ENCODE results near the gene KCNH4. TPM values are rescaled to one million over a fixed set of nuclear protein-coding genes. Genes with fewer than 3 reads are reported as not detected.
"Not testable (repeated sequence)": the region's sequence is repeated elsewhere in the genome, so short reads cannot be mapped to it uniquely, and the experiment has no call there.

Gene KCNH4
- total RNA-seq, 2 experiments from 2014 or later = 0.09 TPM; not detected in 1

DNA sequence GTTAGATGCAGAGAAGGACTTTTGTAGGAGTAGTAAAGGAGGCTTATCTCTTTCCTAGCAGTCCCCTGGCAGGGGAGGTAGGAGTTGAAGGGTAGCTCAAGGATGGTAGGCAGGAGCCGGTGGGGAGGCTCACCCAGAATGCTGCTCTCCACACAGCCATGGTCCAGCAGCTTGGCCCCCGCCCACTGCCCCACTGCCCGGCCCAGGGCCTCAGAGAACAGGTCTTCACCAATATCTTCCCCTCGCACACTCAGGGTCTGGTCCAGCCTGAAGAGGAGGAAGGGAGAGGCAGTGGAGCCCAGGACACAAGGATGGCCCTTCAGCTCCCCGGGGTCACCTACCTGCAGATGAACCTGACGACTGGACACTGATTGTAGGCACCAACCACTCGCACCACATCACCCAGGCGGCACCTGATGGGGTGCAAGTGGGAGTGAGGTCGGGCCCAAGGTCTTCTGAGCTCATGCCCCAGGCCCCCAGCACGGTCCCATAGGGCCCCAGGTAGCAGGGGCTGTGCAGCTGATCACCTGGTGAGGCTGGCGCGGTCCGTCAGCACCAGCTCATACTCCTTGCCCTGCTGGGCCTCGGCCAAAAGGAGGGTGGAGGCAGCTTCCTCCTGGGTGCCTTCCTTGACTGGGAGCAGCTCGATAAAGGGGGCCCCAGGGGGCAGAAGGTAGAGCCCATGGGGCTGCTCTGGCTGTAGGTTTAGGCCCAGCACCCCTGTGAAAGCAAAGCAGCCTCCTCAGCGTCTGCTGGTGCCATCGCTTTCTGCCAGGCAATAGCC, 9.7 kb upstream of the KCNH4 start:
- H3K27ac Mint-ChIP-seq = no peak overlapping the region
- peaks cover 9% of the 10 kb centered on the region for H3K4me1 Mint-ChIP-seq
- no peak overlapping the region for H3K4me3 Mint-ChIP-seq
- DNase-seq (no peak), ATAC-seq (ENCODE audit: low read depth) (no peak)
- POLR2A ChIA-PET = no interaction called here
- no peaks in the 10 kb centered on the region for H3K27me3 Mint-ChIP-seq
- no peaks in the 10 kb centered on the region for H3K9me3 Mint-ChIP-seq
- H3K36me3 Mint-ChIP-seq = no peaks in the 10 kb centered on the region

DNA sequence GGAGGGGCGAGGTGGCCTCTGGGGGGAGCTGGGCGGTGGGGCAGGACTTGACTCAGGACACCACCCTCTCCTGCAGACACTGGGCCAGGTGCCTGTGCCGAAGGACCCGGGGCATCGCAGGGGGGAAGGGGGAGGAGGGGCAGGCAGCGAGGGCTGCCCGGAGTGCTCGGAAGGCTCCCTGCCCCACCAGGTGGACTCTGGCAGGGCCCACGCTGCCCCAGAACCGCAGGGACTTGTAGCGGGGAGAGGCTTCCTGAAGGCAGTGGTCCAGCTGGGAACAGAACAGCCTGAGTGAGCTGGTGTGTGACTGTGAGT, 8.7 kb upstream of the KCNH4 start:
- DNase-seq = no peak

DNA sequence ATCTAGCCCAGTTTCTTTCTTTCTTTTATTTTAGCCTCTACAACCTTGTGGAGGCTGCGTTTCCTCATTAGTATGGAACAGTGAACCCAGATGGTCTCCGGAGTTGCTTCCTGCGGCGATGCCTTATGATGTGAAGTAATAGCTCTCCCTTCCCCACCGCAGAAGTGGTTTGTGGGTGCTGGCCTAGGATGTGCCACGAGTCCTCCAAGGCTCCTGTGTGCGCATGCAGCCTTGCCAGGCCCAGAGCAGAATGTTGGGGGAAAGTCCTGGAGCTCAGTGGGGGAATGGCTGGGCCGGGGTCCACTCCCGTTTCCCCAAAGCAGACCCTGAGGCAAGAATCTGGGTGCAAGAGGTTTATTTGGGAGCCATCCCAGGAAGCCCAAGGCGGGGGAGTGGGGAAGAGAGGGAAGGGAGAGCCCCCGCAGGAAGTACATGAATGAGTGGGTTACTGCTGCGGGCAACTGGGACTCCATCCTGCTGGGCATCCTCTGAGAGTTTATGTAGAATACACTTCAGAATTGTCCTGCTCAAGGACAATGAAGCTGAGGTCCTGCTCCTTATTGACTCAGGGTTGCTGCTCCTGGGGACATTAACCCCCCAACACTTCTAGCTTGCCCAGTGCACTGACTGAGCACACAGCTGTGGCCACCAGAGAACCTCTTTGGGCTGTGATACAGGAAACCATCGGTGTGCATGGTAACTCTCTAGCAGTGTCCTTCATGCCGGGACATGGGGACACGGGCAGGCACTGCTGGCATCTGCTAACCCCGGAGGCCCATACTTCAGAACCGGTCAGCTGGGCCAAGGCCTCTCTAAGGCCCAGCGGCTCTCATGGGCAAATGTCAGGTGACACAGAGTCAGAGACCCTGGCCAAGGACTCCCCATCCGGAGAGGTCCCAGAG, 8.1 kb upstream of the KCNH4 start:
- H3K27me3 Mint-ChIP-seq = no peaks in the 10 kb centered on the region
- ATAC-seq (ENCODE audit: low read depth) = no peak
- DNase-seq = no peak
- POLR2A ChIA-PET = interaction anchor here (1.3 kb wide), 1 partner anchor 9 kb away, joined by 4 read pairs; no protein-coding TSS in a partner anchor
- H3K9me3 Mint-ChIP-seq = no peaks in the 10 kb centered on the region
- no peaks in the 10 kb centered on the region for H3K36me3 Mint-ChIP-seq
- H3K4me1 Mint-ChIP-seq = peaks cover 13% of the 10 kb centered on the region
- no peak overlapping the region for H3K27ac Mint-ChIP-seq
- H3K4me3 Mint-ChIP-seq = no peak overlapping the region

More for the DNA sequence above, 8.7 kb upstream of the KCNH4 start:
- no peak for ATAC-seq (ENCODE audit: low read depth)
- Mint-ChIP-seq H3K4me3 (no peak overlapping the region), H3K27ac (no peak overlapping the region), H3K36me3 (no peaks in the 10 kb centered on the region), H3K27me3 (no peaks in the 10 kb centered on the region), H3K4me1 (peaks cover 13% of the 10 kb centered on the region), H3K9me3 (no peaks in the 10 kb centered on the region)
- POLR2A ChIA-PET = no interaction called here

DNA sequence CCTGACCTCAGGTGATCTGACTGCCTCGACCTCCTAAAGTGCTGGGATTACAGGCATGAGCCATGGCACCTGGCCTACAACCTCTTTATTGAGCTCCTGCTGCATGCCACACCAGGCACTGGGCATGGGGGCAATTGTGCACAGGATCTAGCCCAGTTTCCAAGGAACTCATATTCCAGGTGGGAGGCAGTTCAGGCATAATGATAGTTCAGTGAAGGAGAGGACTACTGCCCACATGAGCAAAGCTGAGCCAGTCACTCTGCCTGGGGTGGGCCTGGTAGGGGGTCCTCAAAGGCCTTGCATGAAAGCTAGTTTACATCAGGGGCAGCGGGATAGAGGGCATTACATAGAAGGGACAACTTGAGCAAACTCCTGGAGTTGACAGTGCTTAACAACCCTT, 6.9 kb upstream of the KCNH4 start:
- POLR2A ChIA-PET = no interaction called here
- no peak for ATAC-seq (ENCODE audit: low read depth)
- H3K36me3 Mint-ChIP-seq = peaks cover 1% of the 10 kb centered on the region
- H3K9me3 Mint-ChIP-seq = no peaks in the 10 kb centered on the region
- no peak overlapping the region for H3K4me3 Mint-ChIP-seq
- H3K27me3 Mint-ChIP-seq = peaks cover 4% of the 10 kb centered on the region
- H3K4me1 Mint-ChIP-seq = peaks cover 19% of the 10 kb centered on the region
- no peak overlapping the region for H3K27ac Mint-ChIP-seq
- no peak for DNase-seq

DNA sequence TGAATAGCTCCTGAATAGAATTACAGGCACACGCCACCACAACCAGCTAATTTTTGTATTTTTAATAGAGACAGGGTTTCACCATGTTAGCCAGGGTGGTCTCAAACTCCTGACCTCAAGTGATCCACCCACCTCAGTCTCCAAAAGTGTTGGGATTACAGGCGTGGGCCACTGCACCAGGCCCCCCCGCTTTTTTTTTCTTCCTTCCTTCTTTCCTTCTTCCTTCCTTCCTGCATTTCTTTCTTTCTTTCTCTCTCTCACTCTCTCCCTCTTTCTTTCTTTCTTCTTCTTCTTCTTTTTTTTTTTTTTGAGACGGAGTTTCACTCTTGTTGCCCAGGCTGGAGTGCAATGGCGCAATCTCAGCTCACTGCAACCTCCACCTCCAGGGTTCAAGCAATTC, 5.2 kb upstream of the KCNH4 start:
- not testable (repeated sequence) for H3K27ac Mint-ChIP-seq

DNA sequence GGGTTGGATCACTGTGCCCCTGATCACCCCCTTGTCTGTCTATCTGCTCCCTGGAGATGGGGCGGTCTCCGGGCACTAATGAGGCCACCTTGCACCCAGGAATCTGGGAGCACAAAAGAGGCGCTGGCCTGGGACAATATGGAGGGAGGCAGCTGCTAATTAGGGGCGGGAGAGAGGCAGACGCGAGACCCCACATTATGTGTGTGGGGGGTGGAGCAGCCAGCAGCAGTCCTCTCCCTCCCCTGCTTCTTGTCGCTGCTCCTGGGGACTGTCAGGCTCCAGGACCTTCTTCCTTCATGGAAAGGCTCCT, 4.6 kb upstream of the KCNH4 start:
- no peak overlapping the region for H3K27ac Mint-ChIP-seq

More for the DNA sequence above, 5.2 kb upstream of the KCNH4 start:
- H3K36me3 Mint-ChIP-seq; H3K4me3 Mint-ChIP-seq; ATAC-seq (ENCODE audit: low read depth); H3K9me3 Mint-ChIP-seq; DNase-seq: not testable (repeated sequence)
- Mint-ChIP-seq H3K4me1 (peaks cover 27% of the 10 kb centered on the region), H3K27me3 (peaks cover 16% of the 10 kb centered on the region)
- POLR2A ChIA-PET = interaction anchor here (0.7 kb wide), 2 partner anchors 85 to 95 kb away, joined by 3 to 5 read pairs; no protein-coding TSS in a partner anchor

DNA sequence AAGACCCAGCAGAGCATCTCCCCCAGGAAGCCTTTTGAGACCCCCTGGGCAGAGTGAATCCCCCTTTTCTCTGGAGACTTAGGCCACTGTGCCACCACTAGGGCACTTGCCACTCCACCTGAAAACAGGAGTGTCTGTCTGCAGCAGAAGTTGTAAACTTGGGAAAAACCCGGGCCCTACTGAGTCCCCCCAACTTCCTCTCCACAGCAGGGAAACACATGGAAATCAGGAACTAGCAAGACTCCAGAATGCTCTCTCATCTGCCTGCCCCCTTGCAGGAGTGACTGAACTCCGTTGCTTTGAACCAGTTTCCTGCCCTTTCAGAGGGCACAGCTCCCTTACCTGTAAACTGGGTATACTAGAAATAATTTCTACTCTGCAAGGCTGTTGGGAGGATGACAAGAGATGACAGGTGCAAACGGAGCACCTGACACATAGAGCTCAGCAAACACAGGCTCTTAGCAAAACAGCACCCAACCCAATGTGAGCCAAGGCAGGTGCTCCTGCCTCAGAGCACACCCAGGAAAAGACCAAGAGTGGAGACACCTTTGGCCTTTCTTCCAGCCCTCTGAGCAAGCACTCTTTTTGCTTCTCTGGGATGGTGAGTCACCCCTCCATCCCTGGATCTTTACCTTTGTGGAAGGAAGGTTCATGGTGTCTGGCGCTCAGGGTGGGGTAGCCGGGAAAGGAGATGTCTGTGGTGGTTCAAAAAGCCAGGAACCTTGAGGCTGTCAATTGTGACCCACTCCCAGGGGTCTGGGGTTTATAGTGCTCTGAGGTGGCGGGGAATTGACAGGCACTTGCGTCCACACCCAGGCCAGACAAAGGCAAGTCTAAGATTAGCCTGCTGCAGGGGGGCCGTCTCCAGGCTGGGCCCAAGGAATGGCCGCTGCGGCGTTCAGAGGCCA, 4.0 kb upstream of the KCNH4 start, which contains the start of gene HCRT:
Gene HCRT, minus strand, starts transcription at position 740 of the 908 bp plus-strand sequence. Its CDS starts 87 bp downstream, at position 653.
- peak within 1 kb of the TSS; percentile 82 for H3K27ac Mint-ChIP-seq
- peak within 1 kb of the TSS; percentile 88 for H3K4me3 Mint-ChIP-seq
- peaks cover 1% of the 10 kb centered on the region for H3K36me3 Mint-ChIP-seq
- peaks cover 26% of the 10 kb centered on the region for H3K27me3 Mint-ChIP-seq
- H3K4me1 Mint-ChIP-seq = peaks cover 27% of the 10 kb centered on the region
- POLR2A ChIA-PET = interaction anchor here (0.6 to 6.3 kb wide), 2 partner anchors 9 to 63 kb away, joined by 3 to 27 read pairs; partner anchors contain the start of gene GHDC
- no peak for ATAC-seq (ENCODE audit: low read depth)
- DNase-seq = no peak
- no peaks in the 10 kb centered on the region for H3K9me3 Mint-ChIP-seq

More for the DNA sequence above, 4.6 kb upstream of the KCNH4 start:
- DNase-seq (no peak), ATAC-seq (ENCODE audit: low read depth) (no peak)
- POLR2A ChIA-PET = interaction anchor here (0.7 to 6.3 kb wide), 2 partner anchors 8 to 96 kb away, joined by 5 to 27 read pairs; partner anchors contain the start of gene GHDC
- H3K36me3 Mint-ChIP-seq = peaks cover 1% of the 10 kb centered on the region
- peaks cover 27% of the 10 kb centered on the region for H3K4me1 Mint-ChIP-seq
- no peaks in the 10 kb centered on the region for H3K9me3 Mint-ChIP-seq
- H3K27me3 Mint-ChIP-seq = peaks cover 20% of the 10 kb centered on the region
- H3K4me3 Mint-ChIP-seq = no peak overlapping the region

DNA sequence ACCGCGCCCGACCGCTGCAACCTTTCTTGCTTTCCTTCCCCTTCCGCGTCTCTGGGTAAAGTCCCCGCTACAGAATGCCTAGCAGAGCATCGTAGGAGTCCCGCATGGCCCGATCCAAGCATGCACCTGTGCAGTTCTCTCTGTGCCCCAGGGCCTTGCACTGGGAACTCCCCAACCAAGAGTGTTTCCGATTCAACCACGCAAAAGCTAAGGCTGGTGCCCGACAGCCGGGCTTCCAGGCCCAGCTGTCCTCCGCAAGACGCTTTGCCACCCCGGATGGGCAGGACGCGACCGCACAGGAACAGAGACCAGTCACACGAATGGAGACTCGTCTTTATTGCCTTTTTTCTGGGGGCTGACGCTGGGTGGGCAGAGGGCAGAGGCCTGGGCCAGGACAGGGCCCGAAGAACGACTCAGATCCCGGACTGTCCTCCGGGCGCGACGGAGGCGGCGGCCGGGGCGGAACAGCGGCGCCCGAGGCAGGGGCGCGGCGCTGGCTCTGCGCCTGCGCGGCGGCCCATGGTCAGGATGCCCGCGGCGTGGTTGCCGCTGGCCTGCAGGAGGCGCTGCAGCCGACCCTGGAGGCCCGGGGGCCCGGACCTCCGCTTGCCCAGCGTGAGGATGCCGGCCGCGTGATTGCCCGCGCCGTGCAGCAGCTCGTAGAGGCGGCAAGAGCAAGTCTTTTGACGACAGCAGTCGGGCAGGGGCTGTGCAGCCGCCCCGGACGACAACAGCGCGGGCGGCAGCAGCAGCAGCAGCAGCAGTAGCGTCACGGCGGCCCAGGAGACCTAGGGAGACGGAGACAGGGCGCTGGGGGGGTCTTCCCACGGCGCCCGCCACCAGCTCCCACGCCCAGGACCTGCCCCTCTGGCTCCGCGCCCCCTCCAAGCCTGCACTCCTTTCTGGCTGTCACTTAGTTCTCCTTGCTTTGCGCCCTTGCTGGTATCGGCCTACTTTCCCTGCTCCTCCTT, 3.1 kb upstream of the KCNH4 start:
- ATAC-seq (ENCODE audit: low read depth) (peak; percentile 77), DNase-seq (peak; percentile 93)
- peak overlapping the region; percentile 88 for H3K4me3 Mint-ChIP-seq
- peaks cover 27% of the 10 kb centered on the region for H3K4me1 Mint-ChIP-seq
- no peaks in the 10 kb centered on the region for H3K9me3 Mint-ChIP-seq
- POLR2A ChIA-PET = interaction anchor here (0.5 to 6.3 kb wide), 3 partner anchors 10 to 160 kb away, joined by 3 to 27 read pairs (median 3); partner anchors contain the start of gene GHDC
- peak overlapping the region; percentile 82 for H3K27ac Mint-ChIP-seq
- H3K27me3 Mint-ChIP-seq = peaks cover 34% of the 10 kb centered on the region
- peaks cover 1% of the 10 kb centered on the region for H3K36me3 Mint-ChIP-seq

DNA sequence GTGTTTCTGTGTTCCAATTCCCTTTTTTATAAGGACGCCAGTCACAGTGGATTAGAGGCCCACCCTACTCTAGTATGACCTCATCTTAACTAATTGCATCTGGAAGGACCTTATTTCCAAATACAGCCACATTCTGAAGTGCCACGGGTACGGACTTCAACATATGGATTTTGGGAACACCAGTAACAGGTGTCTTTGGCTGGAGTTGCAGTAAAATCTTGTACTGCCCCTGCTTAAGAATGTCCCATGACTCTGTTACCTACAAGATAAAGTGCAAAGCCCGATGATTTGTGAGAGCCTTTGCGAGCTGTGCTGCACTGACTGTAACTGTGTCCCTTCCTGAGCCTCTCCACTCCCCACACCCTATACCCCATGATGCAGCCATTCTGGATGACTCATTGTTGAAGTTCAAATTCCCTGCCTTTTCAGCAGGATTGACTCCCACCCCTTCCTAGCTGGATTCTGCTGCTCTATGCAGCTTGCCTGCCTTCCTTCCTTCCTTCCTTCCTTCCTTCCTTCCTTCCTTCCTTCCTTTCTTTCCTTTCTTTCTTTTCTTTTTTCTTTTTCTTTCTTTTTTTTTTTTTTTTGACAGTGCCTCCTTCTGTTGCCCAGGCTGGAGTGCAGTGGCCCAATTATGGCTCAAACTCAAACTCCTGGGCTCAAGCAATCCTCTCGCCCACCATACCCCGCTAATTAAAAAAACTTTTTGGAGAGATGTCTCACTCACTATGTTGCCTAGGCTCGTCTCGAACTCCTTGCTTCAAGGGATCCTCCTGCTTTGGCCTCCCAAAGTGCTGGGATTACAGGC, 2.2 kb upstream of the KCNH4 start:
- Mint-ChIP-seq H3K36me3 (peaks cover 1% of the 10 kb centered on the region), H3K9me3 (no peaks in the 10 kb centered on the region), H3K4me3 (peak overlapping the region; percentile 88), H3K27me3 (peaks cover 40% of the 10 kb centered on the region), H3K4me1 (peaks cover 24% of the 10 kb centered on the region), H3K27ac (peak overlapping the region; percentile 79)
- POLR2A ChIA-PET = interaction anchor here (6.3 kb wide), 1 partner anchor 11 kb away, joined by 27 read pairs; the partner anchor contains the start of gene GHDC
- DNase-seq = no peak
- no peak for ATAC-seq (ENCODE audit: low read depth)

DNA sequence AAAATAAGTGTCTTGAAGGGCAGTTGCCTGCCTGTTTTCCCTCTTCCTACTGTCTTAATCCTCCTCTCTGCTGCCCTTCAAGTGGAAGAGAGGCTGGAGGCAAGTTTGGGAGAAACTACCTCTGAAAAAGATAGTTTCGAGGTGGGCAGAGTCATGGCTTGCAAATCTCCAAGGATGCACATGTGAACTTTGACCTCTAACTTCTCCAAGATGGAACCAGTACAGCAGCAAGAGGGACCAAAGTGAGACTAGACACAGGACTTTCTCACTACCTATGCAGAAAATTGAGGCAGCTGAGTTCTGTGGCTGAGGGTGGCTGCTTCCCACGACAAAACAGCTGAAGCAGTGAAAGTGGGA, 887 bp upstream of the KCNH4 start:
- DNase-seq (no peak), ATAC-seq (ENCODE audit: low read depth) (no peak)
- Mint-ChIP-seq H3K4me3 (peak overlapping the region; percentile 44), H3K36me3 (peaks cover 1% of the 10 kb centered on the region), H3K9me3 (no peaks in the 10 kb centered on the region), H3K4me1 (peaks cover 26% of the 10 kb centered on the region), H3K27me3 (peaks cover 43% of the 10 kb centered on the region), H3K27ac (no peak overlapping the region)
- POLR2A ChIA-PET = interaction anchor here (0.6 to 6.3 kb wide), 8 partner anchors 12 to 164 kb away, joined by 3 to 27 read pairs (median 4); partner anchors contain the start of genes DHX58, GHDC and KAT2A

DNA sequence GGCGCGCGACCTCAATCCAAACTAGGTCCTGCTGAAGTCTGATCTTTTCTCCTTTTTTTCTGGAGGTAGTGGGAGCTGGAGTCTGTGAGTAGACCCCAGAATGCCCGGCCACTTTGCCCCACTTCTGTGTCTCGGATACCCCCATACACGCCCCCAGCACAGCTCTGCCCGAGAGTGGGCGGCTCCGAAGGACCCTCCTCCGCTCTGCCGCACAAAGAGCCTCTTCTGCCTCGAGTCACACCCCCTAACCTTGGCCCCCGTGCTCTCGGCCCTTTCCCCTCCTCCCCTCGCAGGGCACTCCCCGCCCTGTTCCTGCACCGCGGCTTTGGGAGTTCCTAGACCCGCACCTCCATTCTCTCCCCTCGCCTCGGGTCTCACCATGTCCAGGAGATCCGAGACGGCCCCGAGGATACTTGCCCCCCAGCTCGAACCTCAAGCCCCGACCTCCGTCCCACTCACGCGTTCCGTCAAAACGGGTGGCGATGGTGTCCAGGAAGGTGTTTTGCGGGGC, 476 bp downstream of the KCNH4 start:
- H3K4me3 Mint-ChIP-seq = peak overlapping the region; percentile 45
- POLR2A ChIA-PET = interaction anchor here (1.0 to 6.3 kb wide), 7 partner anchors 8 to 108 kb away, joined by 3 to 27 read pairs (median 4); partner anchors contain the start of genes GHDC, KAT2A and STAT5A
- H3K36me3 Mint-ChIP-seq = peaks cover 1% of the 10 kb centered on the region
- H3K9me3 Mint-ChIP-seq = no peaks in the 10 kb centered on the region
- peaks cover 26% of the 10 kb centered on the region for H3K4me1 Mint-ChIP-seq
- H3K27ac Mint-ChIP-seq = no peak overlapping the region
- ATAC-seq (ENCODE audit: low read depth) (no peak), DNase-seq (peak; percentile 40)
- H3K27me3 Mint-ChIP-seq = peaks cover 45% of the 10 kb centered on the region

Measured in activated naive CD8-positive, alpha-beta T cell treated with anti-CD3 and anti-CD28 coated beads, Interleukin-2, amount 10 ng/mL, durations not matched to agents 7 days and 5 days (primary cell).